Kidney (tissue), 14 donors: Measurements from ENCODE around the gene DNAL4. TPM values are rescaled to one million over a fixed set of nuclear protein-coding genes. Genes with fewer than 3 reads are reported as not detected.
"Not testable (repeated sequence)": the region's sequence is repeated elsewhere in the genome, so short reads cannot be mapped to it uniquely, and the experiment has no call there.

ENCODE experiments used
- DNase-seq, 5 donors: peaks; one replicate each; pipeline ENCODE4 v3.0.0-alpha.2; 2013 to 2020
- FAIRE-seq: peaks from 2 replicates; lab custom pipeline; 2012; peaks lifted over from hg19 to GRCh38; lab: Jason Lieb, UNC
- H3K27ac ChIP-seq, 2 donors: one replicate each; pipeline ENCODE4 v1.7.0; 2013; ENCODE audit warnings: low read depth in 2 of 2, low read length in 2 of 2, inconsistent platforms in 1 of 2
- H3K27me3 ChIP-seq: one replicate; pipeline ENCODE4 v1.7.1; 2013; ENCODE audit warnings: low read length, inconsistent platforms; ENCODE audit not compliant: control insufficient read depth, insufficient read depth
- H3K36me3 ChIP-seq, 3 donors: one replicate each; pipeline versions ENCODE4 v1.7.0 to v1.7.1; 2013; ENCODE audit warnings: low read length in 3 of 3, control low read depth in 1 of 3, inconsistent platforms in 1 of 3; ENCODE audit not compliant: insufficient read depth in 3 of 3, control insufficient read depth in 2 of 3
- H3K4me1 ChIP-seq, 3 donors: one replicate each; pipeline versions ENCODE4 v1.7.0 to v1.7.1; 2013; ENCODE audit warnings: low read length in 3 of 3, inconsistent platforms in 1 of 3, low read depth in 1 of 3; ENCODE audit not compliant: control insufficient read depth in 2 of 3, insufficient read depth in 2 of 3
- H3K4me3 ChIP-seq, 3 donors: one replicate each; pipeline versions ENCODE4 v1.7.0 to v1.8.1; 2013; ENCODE audit warnings: low read length in 3 of 3, control low read depth in 1 of 3, inconsistent platforms in 1 of 3
- H3K9ac ChIP-seq, 3 donors: one replicate each; pipeline versions ENCODE4 v1.7.0 to v1.7.1; 2013; ENCODE audit warnings: low read length in 3 of 3, control low read depth in 1 of 3, inconsistent platforms in 1 of 3
- H3K9me3 ChIP-seq, 3 donors: one replicate each; pipeline versions ENCODE4 v1.7.0 to v1.7.1; 2013; ENCODE audit warnings: low read length in 3 of 3, control low read depth in 1 of 3, inconsistent platforms in 1 of 3; ENCODE audit not compliant: control insufficient read depth in 2 of 3, insufficient read depth in 1 of 3
- CTCF ChIP-seq: IDR thresholded peaks from 3 replicates; pipeline ENCODE4 v1.5.1; 2012; ENCODE audit warnings: mild to moderate bottlenecking, moderate library complexity, borderline replicate concordance; ENCODE audit not compliant: insufficient read depth; ENCODE audit errors: extremely low read depth
- intact Hi-C: fragments of 100-400 bp; cut with DNase I; formaldehyde crosslinking; loops from one replicate; pipeline ENCODE4 v1.11.1; 2022
- polyA plus RNA-seq: library from polyadenylated mRNA; stranded (reverse); fragments of 350-450 nt; fragmentation: Illumina TruSeq; extraction: RNeasy Lipid Tissue Mini Kit (QIAGEN cat#74804); gene quantifications from one replicate; pipeline ENCODE4 v1.2.3, GENCODE V29; 2014; ENCODE audit warnings: low read depth, low replicate concordance; ENCODE audit not compliant: insufficient read depth
- total RNA-seq: library from RNA; stranded (reverse); fragmentation: NEBNext Ultra II Directional; extraction: Animal tissue kit (Norgen Biotek cat#: 25700); gene quantifications from one replicate; pipeline ENCODE4 v1.2.1, GENCODE V29; 2021
- donor health status: control.
- donor health status: control.
- donor health status: control.
- donor health status: control.
- donor health status: control.
- donor health status: DM: yes; HTN: yes; CAD: no.
- donor health status: Normal renal cell carcinoma (clear cell type).

Gene DNAL4
- total and polyA plus RNA-seq, 2 donors from 2014 or later: 26.5 to 39.7 TPM

GRCh38 chr22:38819387-38819940 lies 25.5 kb upstream of the DNAL4 start:
- FAIRE-seq: no peak
- no peaks in the 10 kb centered on the region for H3K9me3 ChIP-seq
- H3K27me3 ChIP-seq: no peaks in the 10 kb centered on the region
- no peaks in the 10 kb centered on the region for H3K4me1 ChIP-seq
- no peaks in the 10 kb centered on the region for H3K36me3 ChIP-seq
- intact Hi-C loops: no loop called here
- no peak overlapping the region for H3K27ac ChIP-seq
- H3K9ac ChIP-seq: no peak overlapping the region
- peak in 1 of 5 donors; percentile 55 for DNase-seq
- no peak overlapping the region for H3K4me3 ChIP-seq
- TF ChIP-seq CTCF: no peak

- H3K36me3 ChIP-seq: no peaks in the 10 kb centered on the region
- H3K27me3 ChIP-seq: no peaks in the 10 kb centered on the region
- no peaks in the 10 kb centered on the region for H3K9me3 ChIP-seq
- no peak for TF ChIP-seq CTCF
- FAIRE-seq (no peak), DNase-seq (no peak)
- H3K4me1 ChIP-seq: no peaks in the 10 kb centered on the region
- H3K4me3 ChIP-seq: no peak overlapping the region
- no peak overlapping the region for H3K9ac ChIP-seq
- intact Hi-C loops: no loop called here
- no peak overlapping the region for H3K27ac ChIP-seq
Measured at GRCh38 chr22:38817196-38817595, 23.3 kb upstream of the DNAL4 start.

GRCh38 chr22:38815842-38816241 lies 21.9 kb upstream of the DNAL4 start:
- DNase-seq: no peak
- Histone ChIP-seq H3K27me3 (no peaks in the 10 kb centered on the region), H3K4me1 (no peaks in the 10 kb centered on the region), H3K36me3 (no peaks in the 10 kb centered on the region), H3K9ac (no peak overlapping the region), H3K27ac (no peak overlapping the region), H3K4me3 (no peak overlapping the region), H3K9me3 (peaks cover 0 to 3% (median 0%) of the 10 kb centered on the region in 3 donors)
- intact Hi-C loops: no loop called here
- no peak for FAIRE-seq
- TF ChIP-seq CTCF: no peak

GRCh38 chr22:38811241-38811640 lies 17.3 kb upstream of the DNAL4 start:
- Histone ChIP-seq H3K4me1 (no peaks in the 10 kb centered on the region), H3K27me3 (no peaks in the 10 kb centered on the region), H3K4me3 (peak overlapping the region in 1 of 3 donors; percentile 31), H3K27ac (no peak overlapping the region), H3K36me3 (no peaks in the 10 kb centered on the region), H3K9ac (no peak overlapping the region), H3K9me3 (peaks cover 0 to 5% (median 3%) of the 10 kb centered on the region in 3 donors)
- intact Hi-C loops: no loop called here
- DNase-seq (no peak), FAIRE-seq (no peak)
- TF ChIP-seq CTCF: no peak

- FAIRE-seq, DNase-seq, H3K4me1 ChIP-seq, H3K27me3 ChIP-seq, H3K9ac ChIP-seq, H3K27ac ChIP-seq, H3K9me3 ChIP-seq, H3K4me3 ChIP-seq, intact Hi-C loops, H3K36me3 ChIP-seq: not testable (repeated sequence)
Measured at GRCh38 chr22:38805041-38805593, 11.2 kb upstream of the DNAL4 start.
